ENCODE results near the gene CRABP2.
A peak's percentile ranks its signal among the peaks of the same experiment; 100 is the strongest.

DNA sequence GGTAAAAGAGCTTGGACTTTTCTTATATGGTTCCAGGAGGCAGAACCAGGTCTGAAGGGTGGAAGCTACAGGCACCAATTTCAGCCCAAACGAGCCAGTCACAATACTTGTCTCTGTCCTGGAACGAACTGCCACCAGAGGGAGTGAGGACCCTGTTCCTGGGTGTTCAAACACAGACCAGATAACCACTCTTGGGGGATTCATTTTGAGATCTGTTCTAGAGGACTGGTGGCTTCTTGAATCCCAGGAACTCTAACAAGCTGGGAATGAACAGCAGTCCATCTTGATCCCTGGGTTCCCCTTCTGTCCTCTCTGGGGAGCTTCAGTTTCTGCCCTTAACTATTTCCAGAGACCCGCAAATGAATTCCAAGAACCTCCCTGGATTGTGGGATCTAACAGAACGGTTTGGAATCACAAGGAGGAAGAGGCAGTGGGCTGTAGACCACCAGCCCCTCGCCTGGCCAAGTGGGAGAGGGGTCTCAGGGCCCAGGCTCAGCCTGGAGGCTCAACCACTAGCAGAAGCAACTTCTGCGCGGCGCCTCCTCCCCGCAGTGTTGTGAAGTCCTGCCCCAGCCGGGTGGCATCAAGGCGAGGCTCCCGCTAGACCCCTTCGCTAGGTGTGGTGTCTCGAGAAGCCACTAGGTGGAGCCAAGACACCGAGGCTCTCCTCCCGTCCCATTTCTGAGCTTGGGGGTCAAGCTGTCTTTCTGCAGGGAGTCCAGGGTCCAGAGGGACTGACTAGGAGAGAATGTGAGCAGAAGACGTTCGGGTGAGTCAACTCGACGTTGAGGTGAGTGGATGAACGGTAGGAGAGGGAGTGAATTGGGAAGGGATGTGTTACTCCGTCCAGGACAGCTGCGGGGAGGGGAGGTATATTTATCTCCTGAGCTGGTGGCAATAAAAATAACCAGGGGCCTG, 16.1 kb downstream of the CRABP2 start:
- TF ChIP-seq, protein P1, sequence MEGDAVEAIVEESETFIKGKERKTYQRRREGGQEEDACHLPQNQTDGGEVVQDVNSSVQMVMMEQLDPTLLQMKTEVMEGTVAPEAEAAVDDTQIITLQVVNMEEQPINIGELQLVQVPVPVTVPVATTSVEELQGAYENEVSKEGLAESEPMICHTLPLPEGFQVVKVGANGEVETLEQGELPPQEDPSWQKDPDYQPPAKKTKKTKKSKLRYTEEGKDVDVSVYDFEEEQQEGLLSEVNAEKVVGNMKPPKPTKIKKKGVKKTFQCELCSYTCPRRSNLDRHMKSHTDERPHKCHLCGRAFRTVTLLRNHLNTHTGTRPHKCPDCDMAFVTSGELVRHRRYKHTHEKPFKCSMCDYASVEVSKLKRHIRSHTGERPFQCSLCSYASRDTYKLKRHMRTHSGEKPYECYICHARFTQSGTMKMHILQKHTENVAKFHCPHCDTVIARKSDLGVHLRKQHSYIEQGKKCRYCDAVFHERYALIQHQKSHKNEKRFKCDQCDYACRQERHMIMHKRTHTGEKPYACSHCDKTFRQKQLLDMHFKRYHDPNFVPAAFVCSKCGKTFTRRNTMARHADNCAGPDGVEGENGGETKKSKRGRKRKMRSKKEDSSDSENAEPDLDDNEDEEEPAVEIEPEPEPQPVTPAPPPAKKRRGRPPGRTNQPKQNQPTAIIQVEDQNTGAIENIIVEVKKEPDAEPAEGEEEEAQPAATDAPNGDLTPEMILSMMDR (IDR thresholded peaks at IDR 0.05; ENCODE audit: borderline replicate concordance, extremely low read depth, low read length, poor library complexity, severe bottlenecking) = peak; percentile 98
- peak; percentile 71 for TF ChIP-seq EZH2 (IDR thresholded peaks at IDR 0.05; ENCODE audit: borderline replicate concordance, low read depth, low read length, severe bottlenecking)
